HepG2 (cell line): ENCODE measurements around the gene AMBRA1. TPM values are rescaled to one million over a fixed set of nuclear protein-coding genes. Genes with fewer than 3 reads are reported as not detected.

Experiments
- AGO2 ChIP-seq: fragments of 200-400 bp; formaldehyde crosslinking; optimal IDR thresholded peaks from 2 replicates; pipeline ENCODE3; 2017; ENCODE audit warnings: mild to moderate bottlenecking, low read depth, low read length, moderate library complexity
- ATAD3A ChIP-seq: sonication (generic); formaldehyde crosslinking; IDR thresholded peaks from 2 replicates; pipeline ENCODE4 v1.4.0; 2020; ENCODE audit warnings: missing genetic modification reagents
- FOXJ3 ChIP-seq: sonication (generic); formaldehyde crosslinking; IDR thresholded peaks from 2 replicates; pipeline ENCODE4 v1.4.0; 2020; ENCODE audit warnings: missing genetic modification reagents, mild to moderate bottlenecking, borderline replicate concordance
- HCFC1 ChIP-seq: fragments of 150-350 bp; IDR thresholded peaks from 2 replicates; pipeline ENCODE4 v1.6.1; 2014; ENCODE audit warnings: low read depth, low read length
- KLF15 ChIP-seq: sonication (generic); formaldehyde crosslinking; IDR thresholded peaks from 2 replicates; pipeline ENCODE4 v1.8.1; 2023; ENCODE audit warnings: borderline replicate concordance, mild to moderate bottlenecking, inconsistent platforms, missing genetic modification reagents, mixed read lengths
- NR3C1 ChIP-seq: sonication (generic); formaldehyde crosslinking; IDR thresholded peaks from 2 replicates; pipeline ENCODE4 v1.4.0; 2020; ENCODE audit warnings: missing genetic modification reagents
- RFXAP ChIP-seq: sonication (generic); formaldehyde crosslinking; IDR thresholded peaks from 2 replicates; pipeline ENCODE4 v1.4.0; 2020; ENCODE audit warnings: missing genetic modification reagents, borderline replicate concordance
- RNF2 ChIP-seq: fragments of 450-650 bp; conservative IDR thresholded peaks from 2 replicates; pipeline ENCODE4 v1.6.1; 2016; ENCODE audit warnings: low read depth
- STAG1 ChIP-seq: sonication (generic); formaldehyde crosslinking; IDR thresholded peaks from 2 replicates; pipeline ENCODE4 v1.4.0; 2020; ENCODE audit warnings: missing genetic modification reagents
- TRIM24 ChIP-seq: sonication (generic); formaldehyde crosslinking; IDR thresholded peaks from 2 replicates; pipeline ENCODE4 v1.8.0; 2022; ENCODE audit warnings: mild to moderate bottlenecking, missing genetic modification reagents
- ZMYM2 ChIP-seq: sonication (generic); formaldehyde crosslinking; IDR thresholded peaks from 2 replicates; pipeline ENCODE4 v1.8.0; 2022; ENCODE audit warnings: mild to moderate bottlenecking, missing genetic modification reagents
- ZNF180 ChIP-seq: sonication (generic); formaldehyde crosslinking; IDR thresholded peaks from 2 replicates; pipeline ENCODE4 v1.4.0; 2020; ENCODE audit warnings: low read depth, missing genetic modification reagents, borderline replicate concordance
- ZSCAN22 ChIP-seq: sonication (generic); formaldehyde crosslinking; IDR thresholded peaks from 2 replicates; pipeline ENCODE4 v1.4.0; 2020; ENCODE audit warnings: mild to moderate bottlenecking, missing genetic modification reagents
- polyA plus RNA-seq, 8 experiments: library from polyadenylated mRNA; depleted of rRNA in 3 of 8; stranded (reverse) in 7 of 8; unstranded in 1 of 8; fragments of >200 nt; fragmentation: Illumina TruSeq in 4 of 8; extraction: Trizol in 4 of 8; gene quantifications; 2 replicates each; pipeline versions ENCODE4 v1.2.1 to v1.2.3, GENCODE V29; 2011 to 2016; ENCODE audit warnings: low read depth in 4 of 8, missing spikeins in 1 of 8, mixed read lengths in 1 of 8; ENCODE audit not compliant: insufficient read depth in 1 of 8
- total RNA-seq, 5 experiments: library from RNA; depleted of rRNA; stranded (reverse); fragments of >200 nt; fragmentation: Illumina TruSeq; extraction: Trizol; gene quantifications; 2 replicates each; pipeline ENCODE4 v1.2.3, GENCODE V29; 2016; ENCODE audit warnings: low read depth in 1 of 5
- TF ChIP-seq, protein P1 (sequence below): IDR thresholded peaks from 2 replicates; pipeline ENCODE4 v1.6.1; 2016; ENCODE audit warnings: control low read depth
- TF ChIP-seq, protein P2 (sequence below): sonication (generic); formaldehyde crosslinking; IDR thresholded peaks from 2 replicates; pipeline ENCODE4 v1.9.0; 2021; ENCODE audit warnings: mild to moderate bottlenecking, missing genetic modification reagents
- TF ChIP-seq, protein P3 (sequence below): sonication (generic); formaldehyde crosslinking; IDR thresholded peaks from 2 replicates; pipeline ENCODE4 v1.9.0; 2022; ENCODE audit warnings: missing genetic modification reagents, mild to moderate bottlenecking, borderline replicate concordance
- TF ChIP-seq, protein P4 (sequence below): sonication (generic); formaldehyde crosslinking; IDR thresholded peaks from 2 replicates; pipeline ENCODE4 v1.4.0; 2020; ENCODE audit warnings: mild to moderate bottlenecking, missing genetic modification reagents

Gene AMBRA1
- total and polyA plus RNA-seq, 2 of the 13 experiments (the other 11 are each of a cell fraction or from before 2014, with no cell fraction given) = 15.7 to 26.0 TPM

DNA sequence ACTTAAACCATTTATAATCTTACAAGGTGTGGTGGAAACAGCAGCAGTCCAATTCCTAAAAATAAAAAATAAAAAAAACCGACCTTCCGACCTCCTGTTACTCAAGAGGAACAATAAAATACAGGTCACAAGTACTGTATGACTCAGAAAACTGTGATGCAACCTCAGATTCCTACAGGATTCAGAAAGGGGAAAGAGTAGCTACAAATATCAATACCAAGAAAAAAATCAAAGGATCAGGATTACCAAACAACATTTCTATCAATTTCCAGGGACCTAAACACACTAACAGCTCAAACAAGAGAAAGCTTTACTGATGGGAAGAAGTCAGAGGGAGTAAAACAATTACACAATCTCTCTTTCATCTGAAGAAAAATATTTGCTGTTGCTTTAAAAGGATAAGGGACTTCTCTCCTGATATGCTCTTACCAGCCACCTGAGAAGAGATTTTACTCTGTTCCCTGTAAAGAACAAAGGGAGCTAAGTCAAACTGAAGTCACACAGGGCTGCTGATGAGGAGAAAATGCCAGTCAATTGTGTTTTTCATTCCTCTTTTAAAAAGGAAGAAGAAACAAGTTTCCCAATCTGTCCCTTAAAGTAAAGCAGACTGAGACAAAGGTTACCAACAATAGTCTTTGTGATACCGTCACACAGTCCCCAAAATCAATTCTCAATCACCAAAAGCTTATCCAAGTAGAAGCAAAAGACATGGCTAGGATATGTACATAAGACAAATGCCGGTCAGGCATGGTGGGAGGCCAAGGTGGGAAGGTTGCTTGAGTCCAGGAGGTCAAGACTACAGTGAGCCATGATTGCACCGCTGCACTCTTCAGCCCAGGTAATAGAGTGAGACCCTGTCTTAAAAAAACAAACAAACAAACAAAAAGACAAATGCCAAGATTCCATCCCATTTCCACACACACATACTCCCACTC lies 39.3 kb downstream of the AMBRA1 start (continued):
- TF ChIP-seq, protein P1, sequence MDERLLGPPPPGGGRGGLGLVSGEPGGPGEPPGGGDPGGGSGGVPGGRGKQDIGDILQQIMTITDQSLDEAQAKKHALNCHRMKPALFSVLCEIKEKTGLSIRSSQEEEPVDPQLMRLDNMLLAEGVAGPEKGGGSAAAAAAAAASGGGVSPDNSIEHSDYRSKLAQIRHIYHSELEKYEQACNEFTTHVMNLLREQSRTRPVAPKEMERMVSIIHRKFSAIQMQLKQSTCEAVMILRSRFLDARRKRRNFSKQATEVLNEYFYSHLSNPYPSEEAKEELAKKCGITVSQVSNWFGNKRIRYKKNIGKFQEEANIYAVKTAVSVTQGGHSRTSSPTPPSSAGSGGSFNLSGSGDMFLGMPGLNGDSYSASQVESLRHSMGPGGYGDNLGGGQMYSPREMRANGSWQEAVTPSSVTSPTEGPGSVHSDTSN (CRISPR knock-in tag) = 0 out of 2 replicates have a peak, but pooled peaks have one; percentile 9
- TF ChIP-seq ZMYM2 (CRISPR knock-in tag) = no peak
- TF ChIP-seq AGO2 = no peak
- peak; percentile 98 for TF ChIP-seq FOXJ3 (CRISPR knock-in tag)
- peak; percentile 57; the same call in 1 of the 2 replicates for TF ChIP-seq RFXAP (CRISPR knock-in tag)
- TF ChIP-seq HCFC1 = no peak
- no peak for TF ChIP-seq ZNF180 (CRISPR knock-in tag)
- TF ChIP-seq, protein P2, sequence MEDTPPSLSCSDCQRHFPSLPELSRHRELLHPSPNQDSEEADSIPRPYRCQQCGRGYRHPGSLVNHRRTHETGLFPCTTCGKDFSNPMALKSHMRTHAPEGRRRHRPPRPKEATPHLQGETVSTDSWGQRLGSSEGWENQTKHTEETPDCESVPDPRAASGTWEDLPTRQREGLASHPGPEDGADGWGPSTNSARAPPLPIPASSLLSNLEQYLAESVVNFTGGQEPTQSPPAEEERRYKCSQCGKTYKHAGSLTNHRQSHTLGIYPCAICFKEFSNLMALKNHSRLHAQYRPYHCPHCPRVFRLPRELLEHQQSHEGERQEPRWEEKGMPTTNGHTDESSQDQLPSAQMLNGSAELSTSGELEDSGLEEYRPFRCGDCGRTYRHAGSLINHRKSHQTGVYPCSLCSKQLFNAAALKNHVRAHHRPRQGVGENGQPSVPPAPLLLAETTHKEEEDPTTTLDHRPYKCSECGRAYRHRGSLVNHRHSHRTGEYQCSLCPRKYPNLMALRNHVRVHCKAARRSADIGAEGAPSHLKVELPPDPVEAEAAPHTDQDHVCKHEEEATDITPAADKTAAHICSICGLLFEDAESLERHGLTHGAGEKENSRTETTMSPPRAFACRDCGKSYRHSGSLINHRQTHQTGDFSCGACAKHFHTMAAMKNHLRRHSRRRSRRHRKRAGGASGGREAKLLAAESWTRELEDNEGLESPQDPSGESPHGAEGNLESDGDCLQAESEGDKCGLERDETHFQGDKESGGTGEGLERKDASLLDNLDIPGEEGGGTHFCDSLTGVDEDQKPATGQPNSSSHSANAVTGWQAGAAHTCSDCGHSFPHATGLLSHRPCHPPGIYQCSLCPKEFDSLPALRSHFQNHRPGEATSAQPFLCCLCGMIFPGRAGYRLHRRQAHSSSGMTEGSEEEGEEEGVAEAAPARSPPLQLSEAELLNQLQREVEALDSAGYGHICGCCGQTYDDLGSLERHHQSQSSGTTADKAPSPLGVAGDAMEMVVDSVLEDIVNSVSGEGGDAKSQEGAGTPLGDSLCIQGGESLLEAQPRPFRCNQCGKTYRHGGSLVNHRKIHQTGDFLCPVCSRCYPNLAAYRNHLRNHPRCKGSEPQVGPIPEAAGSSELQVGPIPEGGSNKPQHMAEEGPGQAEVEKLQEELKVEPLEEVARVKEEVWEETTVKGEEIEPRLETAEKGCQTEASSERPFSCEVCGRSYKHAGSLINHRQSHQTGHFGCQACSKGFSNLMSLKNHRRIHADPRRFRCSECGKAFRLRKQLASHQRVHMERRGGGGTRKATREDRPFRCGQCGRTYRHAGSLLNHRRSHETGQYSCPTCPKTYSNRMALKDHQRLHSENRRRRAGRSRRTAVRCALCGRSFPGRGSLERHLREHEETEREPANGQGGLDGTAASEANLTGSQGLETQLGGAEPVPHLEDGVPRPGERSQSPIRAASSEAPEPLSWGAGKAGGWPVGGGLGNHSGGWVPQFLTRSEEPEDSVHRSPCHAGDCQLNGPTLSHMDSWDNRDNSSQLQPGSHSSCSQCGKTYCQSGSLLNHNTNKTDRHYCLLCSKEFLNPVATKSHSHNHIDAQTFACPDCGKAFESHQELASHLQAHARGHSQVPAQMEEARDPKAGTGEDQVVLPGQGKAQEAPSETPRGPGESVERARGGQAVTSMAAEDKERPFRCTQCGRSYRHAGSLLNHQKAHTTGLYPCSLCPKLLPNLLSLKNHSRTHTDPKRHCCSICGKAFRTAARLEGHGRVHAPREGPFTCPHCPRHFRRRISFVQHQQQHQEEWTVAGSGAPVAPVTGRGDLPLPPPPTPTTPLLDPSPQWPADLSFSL (CRISPR knock-in tag) = no peak
- TF ChIP-seq, protein P3, sequence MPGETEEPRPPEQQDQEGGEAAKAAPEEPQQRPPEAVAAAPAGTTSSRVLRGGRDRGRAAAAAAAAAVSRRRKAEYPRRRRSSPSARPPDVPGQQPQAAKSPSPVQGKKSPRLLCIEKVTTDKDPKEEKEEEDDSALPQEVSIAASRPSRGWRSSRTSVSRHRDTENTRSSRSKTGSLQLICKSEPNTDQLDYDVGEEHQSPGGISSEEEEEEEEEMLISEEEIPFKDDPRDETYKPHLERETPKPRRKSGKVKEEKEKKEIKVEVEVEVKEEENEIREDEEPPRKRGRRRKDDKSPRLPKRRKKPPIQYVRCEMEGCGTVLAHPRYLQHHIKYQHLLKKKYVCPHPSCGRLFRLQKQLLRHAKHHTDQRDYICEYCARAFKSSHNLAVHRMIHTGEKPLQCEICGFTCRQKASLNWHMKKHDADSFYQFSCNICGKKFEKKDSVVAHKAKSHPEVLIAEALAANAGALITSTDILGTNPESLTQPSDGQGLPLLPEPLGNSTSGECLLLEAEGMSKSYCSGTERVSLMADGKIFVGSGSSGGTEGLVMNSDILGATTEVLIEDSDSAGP (CRISPR knock-in tag) = no peak; the same call in 1 of the 2 replicates
- no peak for TF ChIP-seq STAG1 (CRISPR knock-in tag)
- TF ChIP-seq, protein P4, sequence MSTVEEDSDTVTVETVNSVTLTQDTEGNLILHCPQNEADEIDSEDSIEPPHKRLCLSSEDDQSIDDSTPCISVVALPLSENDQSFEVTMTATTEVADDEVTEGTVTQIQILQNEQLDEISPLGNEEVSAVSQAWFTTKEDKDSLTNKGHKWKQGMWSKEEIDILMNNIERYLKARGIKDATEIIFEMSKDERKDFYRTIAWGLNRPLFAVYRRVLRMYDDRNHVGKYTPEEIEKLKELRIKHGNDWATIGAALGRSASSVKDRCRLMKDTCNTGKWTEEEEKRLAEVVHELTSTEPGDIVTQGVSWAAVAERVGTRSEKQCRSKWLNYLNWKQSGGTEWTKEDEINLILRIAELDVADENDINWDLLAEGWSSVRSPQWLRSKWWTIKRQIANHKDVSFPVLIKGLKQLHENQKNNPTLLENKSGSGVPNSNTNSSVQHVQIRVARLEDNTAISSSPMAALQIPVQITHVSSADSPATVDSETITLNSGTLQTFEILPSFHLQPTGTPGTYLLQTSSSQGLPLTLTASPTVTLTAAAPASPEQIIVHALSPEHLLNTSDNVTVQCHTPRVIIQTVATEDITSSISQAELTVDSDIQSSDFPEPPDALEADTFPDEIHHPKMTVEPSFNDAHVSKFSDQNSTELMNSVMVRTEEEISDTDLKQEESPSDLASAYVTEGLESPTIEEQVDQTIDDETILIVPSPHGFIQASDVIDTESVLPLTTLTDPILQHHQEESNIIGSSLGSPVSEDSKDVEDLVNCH = no peak
- TF ChIP-seq KLF15 (CRISPR knock-in tag) = no peak
- no peak for TF ChIP-seq NR3C1 (CRISPR knock-in tag)
- TF ChIP-seq ATAD3A = no peak
- TF ChIP-seq TRIM24 (CRISPR knock-in tag) = no peak
- TF ChIP-seq RNF2 = no peak
- TF ChIP-seq ZSCAN22 = peak; percentile 19; the same call in 1 of the 2 replicates
